ENCODE results near the gene PTPRCAP.

GRCh38 chr11:67435031-67435726 lies 2.3 kb downstream of the PTPRCAP start:
- TF ChIP-seq, protein P1, sequence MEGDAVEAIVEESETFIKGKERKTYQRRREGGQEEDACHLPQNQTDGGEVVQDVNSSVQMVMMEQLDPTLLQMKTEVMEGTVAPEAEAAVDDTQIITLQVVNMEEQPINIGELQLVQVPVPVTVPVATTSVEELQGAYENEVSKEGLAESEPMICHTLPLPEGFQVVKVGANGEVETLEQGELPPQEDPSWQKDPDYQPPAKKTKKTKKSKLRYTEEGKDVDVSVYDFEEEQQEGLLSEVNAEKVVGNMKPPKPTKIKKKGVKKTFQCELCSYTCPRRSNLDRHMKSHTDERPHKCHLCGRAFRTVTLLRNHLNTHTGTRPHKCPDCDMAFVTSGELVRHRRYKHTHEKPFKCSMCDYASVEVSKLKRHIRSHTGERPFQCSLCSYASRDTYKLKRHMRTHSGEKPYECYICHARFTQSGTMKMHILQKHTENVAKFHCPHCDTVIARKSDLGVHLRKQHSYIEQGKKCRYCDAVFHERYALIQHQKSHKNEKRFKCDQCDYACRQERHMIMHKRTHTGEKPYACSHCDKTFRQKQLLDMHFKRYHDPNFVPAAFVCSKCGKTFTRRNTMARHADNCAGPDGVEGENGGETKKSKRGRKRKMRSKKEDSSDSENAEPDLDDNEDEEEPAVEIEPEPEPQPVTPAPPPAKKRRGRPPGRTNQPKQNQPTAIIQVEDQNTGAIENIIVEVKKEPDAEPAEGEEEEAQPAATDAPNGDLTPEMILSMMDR (IDR thresholded peaks at IDR 0.05), result no peak
- TF ChIP-seq POLR2A (IDR thresholded peaks at IDR 0.05), result no peak
